GM23338 (cell line): ENCODE measurements around the gene EPHA5.

Experiments used
- CREB1 ChIP-seq: fragments of 250-450 bp; sonication (Bioruptor Pico); IDR thresholded peaks from 2 replicates; pipeline ENCODE4 v1.5.0; 2020; ENCODE audit warnings: low read depth, mild to moderate bottlenecking, moderate library complexity
- CTCF ChIP-seq, 2 experiments: fragments of 200-600 bp in 1 of 2; sonication (generic) in 1 of 2; conservative IDR thresholded peaks; 2 replicates each; pipeline versions ENCODE4 v1.5.1 to v1.6.1; 2016 to 2017; ENCODE audit warnings: antibody characterized with exemption in 2 of 2, low read depth in 2 of 2, mild to moderate bottlenecking in 2 of 2, moderate library complexity in 1 of 2
- ETS1 ChIP-seq: IDR thresholded peaks from 2 replicates; pipeline ENCODE4 v1.6.1; 2016; ENCODE audit warnings: antibody characterized with exemption
- EZH2 ChIP-seq: fragments of 200-600 bp; sonication (generic); IDR thresholded peaks from one replicate; pipeline ENCODE4 v1.8.0; 2017; ENCODE audit warnings: antibody characterized with exemption, mild to moderate bottlenecking, low read depth; ENCODE audit not compliant: unreplicated experiment
- EZH2phosphoT487 ChIP-seq: fragments of 200-600 bp; sonication (generic); IDR thresholded peaks from one replicate; pipeline ENCODE4 v1.8.1; 2018; ENCODE audit warnings: antibody characterized with exemption; ENCODE audit not compliant: unreplicated experiment
- JUNB ChIP-seq: IDR thresholded peaks from one replicate; pipeline ENCODE4 v1.6.1; 2016; ENCODE audit warnings: antibody characterized with exemption; ENCODE audit not compliant: unreplicated experiment
- POLR2AphosphoS5 ChIP-seq: IDR thresholded peaks from 2 replicates; pipeline ENCODE4 v1.6.1; 2016; ENCODE audit warnings: antibody characterized with exemption, low read depth
- ZNF114 ChIP-seq: fragments of 250-450 bp; sonication (Bioruptor Pico); IDR thresholded peaks from 2 replicates; pipeline ENCODE4 v1.5.0; 2020; ENCODE audit warnings: mild to moderate bottlenecking, moderate library complexity
- ZNF331 ChIP-seq: fragments of 250-450 bp; sonication (Bioruptor Pico); IDR thresholded peaks from 2 replicates; pipeline ENCODE4 v1.5.0; 2020; ENCODE audit warnings: low read depth, mild to moderate bottlenecking, moderate library complexity
- TF ChIP-seq, protein P1 (sequence below): IDR thresholded peaks from one replicate; pipeline ENCODE4 v1.6.1; 2018; ENCODE audit warnings: antibody characterized with exemption; ENCODE audit not compliant: unreplicated experiment

DNA sequence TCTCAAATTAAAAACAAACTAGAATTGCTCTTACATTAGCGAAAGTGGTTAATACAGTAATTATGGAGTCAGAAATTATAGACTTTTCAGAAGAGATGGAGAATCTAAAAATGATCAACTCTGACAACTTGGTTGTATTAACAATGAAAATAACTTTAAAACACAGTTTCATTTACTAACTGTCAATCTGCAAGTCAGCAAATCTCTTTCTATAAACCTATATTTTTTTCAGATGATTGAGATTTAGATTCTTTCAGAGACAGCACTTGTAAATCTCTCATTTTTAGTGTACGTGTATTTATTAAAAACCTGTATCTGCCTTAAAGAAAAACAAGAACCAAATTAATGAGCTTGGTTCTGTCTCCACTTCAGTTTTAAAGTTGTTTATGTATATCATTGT, 311.4 kb downstream of the EPHA5 start:
- no peak for TF ChIP-seq CTCF (conservative IDR thresholded peaks at IDR 0.05; ENCODE audit: low read depth in 2 of 2)
- no peak for TF ChIP-seq CREB1 (CRISPR knock-in tag)
- TF ChIP-seq EZH2phosphoT487, result no peak
- no peak for TF ChIP-seq EZH2
- TF ChIP-seq POLR2AphosphoS5, result no peak
- no peak for TF ChIP-seq JUNB
- TF ChIP-seq ETS1, result no peak
- TF ChIP-seq, protein P1, sequence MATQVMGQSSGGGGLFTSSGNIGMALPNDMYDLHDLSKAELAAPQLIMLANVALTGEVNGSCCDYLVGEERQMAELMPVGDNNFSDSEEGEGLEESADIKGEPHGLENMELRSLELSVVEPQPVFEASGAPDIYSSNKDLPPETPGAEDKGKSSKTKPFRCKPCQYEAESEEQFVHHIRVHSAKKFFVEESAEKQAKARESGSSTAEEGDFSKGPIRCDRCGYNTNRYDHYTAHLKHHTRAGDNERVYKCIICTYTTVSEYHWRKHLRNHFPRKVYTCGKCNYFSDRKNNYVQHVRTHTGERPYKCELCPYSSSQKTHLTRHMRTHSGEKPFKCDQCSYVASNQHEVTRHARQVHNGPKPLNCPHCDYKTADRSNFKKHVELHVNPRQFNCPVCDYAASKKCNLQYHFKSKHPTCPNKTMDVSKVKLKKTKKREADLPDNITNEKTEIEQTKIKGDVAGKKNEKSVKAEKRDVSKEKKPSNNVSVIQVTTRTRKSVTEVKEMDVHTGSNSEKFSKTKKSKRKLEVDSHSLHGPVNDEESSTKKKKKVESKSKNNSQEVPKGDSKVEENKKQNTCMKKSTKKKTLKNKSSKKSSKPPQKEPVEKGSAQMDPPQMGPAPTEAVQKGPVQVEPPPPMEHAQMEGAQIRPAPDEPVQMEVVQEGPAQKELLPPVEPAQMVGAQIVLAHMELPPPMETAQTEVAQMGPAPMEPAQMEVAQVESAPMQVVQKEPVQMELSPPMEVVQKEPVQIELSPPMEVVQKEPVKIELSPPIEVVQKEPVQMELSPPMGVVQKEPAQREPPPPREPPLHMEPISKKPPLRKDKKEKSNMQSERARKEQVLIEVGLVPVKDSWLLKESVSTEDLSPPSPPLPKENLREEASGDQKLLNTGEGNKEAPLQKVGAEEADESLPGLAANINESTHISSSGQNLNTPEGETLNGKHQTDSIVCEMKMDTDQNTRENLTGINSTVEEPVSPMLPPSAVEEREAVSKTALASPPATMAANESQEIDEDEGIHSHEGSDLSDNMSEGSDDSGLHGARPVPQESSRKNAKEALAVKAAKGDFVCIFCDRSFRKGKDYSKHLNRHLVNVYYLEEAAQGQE, result no peak
- no peak for TF ChIP-seq ZNF114 (CRISPR knock-in tag)
- TF ChIP-seq ZNF331 (CRISPR knock-in tag), result no peak
